ENCODE data around the gene GNAO1. TPM values are rescaled to one million over a fixed set of nuclear protein-coding genes. Genes with fewer than 3 reads are reported as not detected.

Gene GNAO1
- total RNA-seq, 1 donor from 2014 or later: 1.2 TPM

DNA sequence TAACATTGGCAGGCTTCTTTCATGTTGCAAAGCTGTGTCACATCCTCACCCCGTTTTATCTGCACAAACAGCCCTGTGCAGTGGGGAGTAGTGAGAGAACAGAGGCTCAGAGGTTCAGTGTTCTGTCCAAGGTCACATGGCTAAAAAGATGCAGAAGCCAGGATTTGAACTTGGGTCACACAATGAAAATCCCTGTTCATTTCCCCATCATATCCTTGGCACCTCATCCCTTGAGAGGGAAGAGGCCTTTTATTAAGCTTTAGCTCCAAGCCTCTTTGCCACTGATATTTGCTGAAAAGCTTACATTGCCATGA is 127.5 kb downstream of the GNAO1 start:
- H3K9me3 Mint-ChIP-seq (ENCODE audit: low read depth): no peaks in the 10 kb centered on the region
- peaks cover 4% of the 10 kb centered on the region for H3K27me3 Mint-ChIP-seq (ENCODE audit: low read depth)
- TF ChIP-seq, protein P1, sequence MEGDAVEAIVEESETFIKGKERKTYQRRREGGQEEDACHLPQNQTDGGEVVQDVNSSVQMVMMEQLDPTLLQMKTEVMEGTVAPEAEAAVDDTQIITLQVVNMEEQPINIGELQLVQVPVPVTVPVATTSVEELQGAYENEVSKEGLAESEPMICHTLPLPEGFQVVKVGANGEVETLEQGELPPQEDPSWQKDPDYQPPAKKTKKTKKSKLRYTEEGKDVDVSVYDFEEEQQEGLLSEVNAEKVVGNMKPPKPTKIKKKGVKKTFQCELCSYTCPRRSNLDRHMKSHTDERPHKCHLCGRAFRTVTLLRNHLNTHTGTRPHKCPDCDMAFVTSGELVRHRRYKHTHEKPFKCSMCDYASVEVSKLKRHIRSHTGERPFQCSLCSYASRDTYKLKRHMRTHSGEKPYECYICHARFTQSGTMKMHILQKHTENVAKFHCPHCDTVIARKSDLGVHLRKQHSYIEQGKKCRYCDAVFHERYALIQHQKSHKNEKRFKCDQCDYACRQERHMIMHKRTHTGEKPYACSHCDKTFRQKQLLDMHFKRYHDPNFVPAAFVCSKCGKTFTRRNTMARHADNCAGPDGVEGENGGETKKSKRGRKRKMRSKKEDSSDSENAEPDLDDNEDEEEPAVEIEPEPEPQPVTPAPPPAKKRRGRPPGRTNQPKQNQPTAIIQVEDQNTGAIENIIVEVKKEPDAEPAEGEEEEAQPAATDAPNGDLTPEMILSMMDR (IDR thresholded peaks at IDR 0.05): no peak
- no peak overlapping the region for H3K4me3 Mint-ChIP-seq (ENCODE audit: unreplicated experiment)
- H3K4me1 Mint-ChIP-seq (ENCODE audit: low read depth): peaks cover 5% of the 10 kb centered on the region
- H3K36me3 Mint-ChIP-seq (ENCODE audit: low read depth): no peaks in the 10 kb centered on the region
- no peak for DNase-seq (ENCODE audit: low spot score)
- H3K27ac Mint-ChIP-seq (ENCODE audit: unreplicated experiment): no peak overlapping the region

DNA sequence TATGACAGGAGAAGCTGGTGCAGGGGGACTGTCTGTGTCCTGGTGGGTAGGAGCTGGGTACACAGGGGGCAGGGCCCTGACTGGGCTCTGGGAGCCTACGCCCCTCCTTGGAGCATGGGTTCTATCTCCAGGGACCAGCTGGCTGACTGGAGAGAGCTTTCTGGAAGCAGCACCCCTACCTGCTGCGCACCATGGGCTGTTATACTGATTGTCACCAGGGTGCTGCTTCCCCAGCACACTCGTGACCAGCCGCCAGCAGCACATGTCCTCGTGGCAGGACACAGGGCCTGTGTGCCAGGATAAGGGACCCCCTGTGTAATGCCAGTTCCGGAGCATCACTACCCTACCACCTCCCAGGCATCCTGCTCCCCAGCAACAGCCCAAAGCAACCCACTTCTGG is 128.1 kb downstream of the GNAO1 start:
- no peak for DNase-seq (ENCODE audit: low spot score)
- H3K27me3 Mint-ChIP-seq (ENCODE audit: low read depth): peaks cover 4% of the 10 kb centered on the region
- no peak overlapping the region for H3K27ac Mint-ChIP-seq (ENCODE audit: unreplicated experiment)
- no peaks in the 10 kb centered on the region for H3K36me3 Mint-ChIP-seq (ENCODE audit: low read depth)
- H3K9me3 Mint-ChIP-seq (ENCODE audit: low read depth): no peaks in the 10 kb centered on the region
- H3K4me1 Mint-ChIP-seq (ENCODE audit: low read depth): peaks cover 5% of the 10 kb centered on the region
- H3K4me3 Mint-ChIP-seq (ENCODE audit: unreplicated experiment): no peak overlapping the region
- TF ChIP-seq, protein P1 (IDR thresholded peaks at IDR 0.05): no peak

DNA sequence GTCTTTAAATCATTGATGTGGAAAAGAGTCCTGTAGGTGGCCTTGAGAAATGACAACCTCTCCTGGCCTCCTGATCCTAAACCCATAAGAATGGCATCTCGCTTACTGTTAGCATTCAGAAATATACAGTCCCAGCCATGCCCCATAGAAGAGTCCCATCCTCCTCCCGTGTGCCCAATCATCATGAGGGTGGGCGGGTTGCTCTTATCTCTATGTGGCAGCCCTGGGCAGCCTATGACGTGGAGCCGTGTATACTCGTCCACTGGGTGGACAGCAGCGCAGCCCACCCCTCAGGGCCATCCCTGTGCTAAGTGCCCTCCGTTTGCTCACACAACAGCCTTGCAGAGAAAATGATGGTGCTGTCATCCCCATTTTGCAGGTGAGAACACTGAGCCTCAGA is 128.8 kb downstream of the GNAO1 start:
- Mint-ChIP-seq H3K4me3 (ENCODE audit: unreplicated experiment) (no peak overlapping the region), H3K27ac (ENCODE audit: unreplicated experiment) (no peak overlapping the region), H3K27me3 (ENCODE audit: low read depth) (peaks cover 4% of the 10 kb centered on the region), H3K9me3 (ENCODE audit: low read depth) (no peaks in the 10 kb centered on the region), H3K4me1 (ENCODE audit: low read depth) (peaks cover 5% of the 10 kb centered on the region), H3K36me3 (ENCODE audit: low read depth) (no peaks in the 10 kb centered on the region)
- TF ChIP-seq, protein P1 (IDR thresholded peaks at IDR 0.05): no peak
- no peak for DNase-seq (ENCODE audit: low spot score)

DNA sequence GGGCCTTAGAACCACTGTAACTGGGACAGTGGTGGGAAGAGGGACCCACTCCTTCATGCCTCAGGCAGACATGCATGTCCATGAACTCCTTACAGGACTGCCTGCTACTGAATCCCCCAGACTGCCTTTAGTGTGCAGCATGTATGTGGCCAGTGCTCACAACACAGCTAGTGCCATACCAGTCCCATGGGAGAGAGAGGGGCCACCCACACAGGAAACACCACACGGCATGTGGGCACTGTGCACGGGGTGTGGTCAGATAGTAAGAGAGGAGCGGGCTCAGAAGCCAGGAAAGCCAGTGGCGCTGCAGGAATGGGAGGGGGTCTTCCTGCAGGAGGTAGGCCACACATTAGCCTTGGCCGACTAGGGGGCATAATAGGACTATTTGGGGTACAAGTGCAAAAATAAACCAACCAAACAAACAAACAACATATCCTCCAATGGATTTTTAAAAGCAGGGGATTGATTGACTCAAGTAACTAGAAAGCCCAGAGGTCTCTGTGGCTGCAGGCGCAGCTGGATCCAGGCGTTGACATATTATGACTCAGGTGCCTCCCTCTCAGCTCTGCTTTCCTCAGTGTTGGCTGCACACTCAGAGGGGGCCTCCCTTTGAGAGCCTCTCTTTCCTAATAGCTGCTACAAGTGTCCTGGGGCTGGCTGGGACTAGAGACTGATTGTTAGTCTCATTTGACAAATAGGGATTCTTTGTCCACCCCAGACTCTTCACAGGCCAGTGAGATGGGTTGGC is 129.7 kb downstream of the GNAO1 start:
- Mint-ChIP-seq H3K4me3 (ENCODE audit: unreplicated experiment) (no peak overlapping the region), H3K27ac (ENCODE audit: unreplicated experiment) (no peak overlapping the region), H3K9me3 (ENCODE audit: low read depth) (no peaks in the 10 kb centered on the region), H3K27me3 (ENCODE audit: low read depth) (peaks cover 4% of the 10 kb centered on the region), H3K36me3 (ENCODE audit: low read depth) (no peaks in the 10 kb centered on the region), H3K4me1 (ENCODE audit: low read depth) (peaks cover 5% of the 10 kb centered on the region)
- TF ChIP-seq, protein P1 (IDR thresholded peaks at IDR 0.05): no peak
- no peak for DNase-seq (ENCODE audit: low spot score)

DNA sequence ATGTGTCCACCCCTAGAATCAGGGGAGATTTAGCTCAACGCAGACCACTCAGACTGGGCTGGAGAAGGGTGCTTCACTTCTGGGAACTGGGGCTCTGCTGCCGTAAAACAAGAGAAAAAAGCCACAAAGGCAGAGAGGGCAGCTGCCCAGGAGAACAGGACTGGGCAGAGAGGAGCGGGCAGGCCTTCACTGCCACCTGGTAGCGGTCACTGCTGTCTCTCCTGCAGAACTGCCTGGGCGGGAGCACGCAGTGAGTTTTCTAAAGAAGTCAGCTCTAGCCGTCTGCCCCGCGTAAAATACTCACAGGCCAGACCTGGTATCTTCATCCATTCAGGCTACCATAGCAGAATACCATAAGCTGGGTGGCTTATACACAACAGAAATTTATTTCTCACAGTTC is 130.3 kb downstream of the GNAO1 start:
- H3K36me3 Mint-ChIP-seq (ENCODE audit: low read depth): no peaks in the 10 kb centered on the region
- H3K27ac Mint-ChIP-seq (ENCODE audit: unreplicated experiment): no peak overlapping the region
- peaks cover 5% of the 10 kb centered on the region for H3K4me1 Mint-ChIP-seq (ENCODE audit: low read depth)
- H3K4me3 Mint-ChIP-seq (ENCODE audit: unreplicated experiment): no peak overlapping the region
- DNase-seq (ENCODE audit: low spot score): no peak
- peaks cover 4% of the 10 kb centered on the region for H3K27me3 Mint-ChIP-seq (ENCODE audit: low read depth)
- H3K9me3 Mint-ChIP-seq (ENCODE audit: low read depth): no peaks in the 10 kb centered on the region
- TF ChIP-seq, protein P1 (IDR thresholded peaks at IDR 0.05): no peak
